Endothelial cell of umbilical vein (primary cell): ENCODE data around the gene SETBP1.

Experiments used
- EZH2 ChIP-seq: IDR thresholded peaks from 2 replicates; pipeline ENCODE4 v1.6.1; 2012; ENCODE audit warnings: borderline replicate concordance, low read depth, mild to moderate bottlenecking, moderate library complexity, low read length, inconsistent platforms; ENCODE audit not compliant: severe bottlenecking
- FOS ChIP-seq: IDR thresholded peaks from 2 replicates; pipeline ENCODE4 v1.6.1; 2011; ENCODE audit warnings: mild to moderate bottlenecking, low read length, moderate library complexity, borderline replicate concordance; ENCODE audit not compliant: insufficient read depth
- JUN ChIP-seq: IDR thresholded peaks from 2 replicates; pipeline ENCODE4 v1.6.1; 2011; ENCODE audit warnings: borderline replicate concordance, low read depth; ENCODE audit not compliant: insufficient read length, insufficient read depth
- MYC ChIP-seq: IDR thresholded peaks from one replicate; pipeline ENCODE4 v1.6.1; 2011; ENCODE audit warnings: mild to moderate bottlenecking, low read depth, low read length
- POLR2A ChIP-seq: IDR thresholded peaks from 2 replicates; pipeline ENCODE4 v1.6.1; 2012; ENCODE audit warnings: low read depth, mild to moderate bottlenecking, control low read depth, low read length
- POLR2AphosphoS5 ChIP-seq: IDR thresholded peaks from 2 replicates; pipeline ENCODE4 v1.6.1; 2012; ENCODE audit warnings: low read depth, mild to moderate bottlenecking, control low read depth, low read length, moderate library complexity; ENCODE audit not compliant: insufficient read depth
- TF ChIP-seq, protein P1 (sequence below), 2 donors: IDR thresholded peaks; 1 replicate in 1 of 2; 2 replicates in 1 of 2; pipeline ENCODE4 v1.5.1; 2011; ENCODE audit warnings: low read length in 2 of 2, mild to moderate bottlenecking in 2 of 2, moderate library complexity in 2 of 2, control low read depth in 1 of 2, inconsistent platforms in 1 of 2, low read depth in 1 of 2; ENCODE audit not compliant: insufficient read depth in 1 of 2; ENCODE audit errors: extremely low read depth in 1 of 2
- TF ChIP-seq, protein P2 (sequence below): IDR thresholded peaks from 2 replicates; pipeline ENCODE4 v1.6.1; 2011; ENCODE audit not compliant: insufficient read depth, insufficient read length

DNA sequence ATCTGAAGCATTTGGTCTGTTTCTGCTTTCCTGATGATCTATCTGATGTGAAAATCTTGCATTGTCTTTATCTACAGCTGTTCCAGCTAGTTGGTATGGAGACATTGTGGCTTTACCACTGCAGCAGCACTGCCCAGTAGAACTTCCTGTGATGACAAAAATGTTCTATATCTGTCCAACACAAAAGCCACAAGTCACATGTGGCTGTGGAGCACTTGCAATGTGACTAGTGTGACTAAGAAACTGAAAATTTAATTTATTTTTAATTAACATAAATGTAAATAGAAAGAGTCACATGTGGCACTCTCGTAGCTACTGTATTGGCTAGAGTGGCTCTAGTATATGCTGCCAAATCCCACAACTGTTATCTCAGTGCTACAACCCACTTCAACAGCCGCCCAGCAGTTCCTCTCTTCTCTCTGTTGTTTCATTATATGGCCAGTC is 425.7 kb downstream of the SETBP1 start:
- TF ChIP-seq, protein P1, sequence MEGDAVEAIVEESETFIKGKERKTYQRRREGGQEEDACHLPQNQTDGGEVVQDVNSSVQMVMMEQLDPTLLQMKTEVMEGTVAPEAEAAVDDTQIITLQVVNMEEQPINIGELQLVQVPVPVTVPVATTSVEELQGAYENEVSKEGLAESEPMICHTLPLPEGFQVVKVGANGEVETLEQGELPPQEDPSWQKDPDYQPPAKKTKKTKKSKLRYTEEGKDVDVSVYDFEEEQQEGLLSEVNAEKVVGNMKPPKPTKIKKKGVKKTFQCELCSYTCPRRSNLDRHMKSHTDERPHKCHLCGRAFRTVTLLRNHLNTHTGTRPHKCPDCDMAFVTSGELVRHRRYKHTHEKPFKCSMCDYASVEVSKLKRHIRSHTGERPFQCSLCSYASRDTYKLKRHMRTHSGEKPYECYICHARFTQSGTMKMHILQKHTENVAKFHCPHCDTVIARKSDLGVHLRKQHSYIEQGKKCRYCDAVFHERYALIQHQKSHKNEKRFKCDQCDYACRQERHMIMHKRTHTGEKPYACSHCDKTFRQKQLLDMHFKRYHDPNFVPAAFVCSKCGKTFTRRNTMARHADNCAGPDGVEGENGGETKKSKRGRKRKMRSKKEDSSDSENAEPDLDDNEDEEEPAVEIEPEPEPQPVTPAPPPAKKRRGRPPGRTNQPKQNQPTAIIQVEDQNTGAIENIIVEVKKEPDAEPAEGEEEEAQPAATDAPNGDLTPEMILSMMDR (IDR thresholded peaks at IDR 0.05; ENCODE audit: extremely low read depth in 1 of 2, insufficient read depth in 1 of 2, low read depth in 1 of 2, low read length in 2 of 2): no peak
- TF ChIP-seq EZH2: no peak
- no peak for TF ChIP-seq POLR2A
- TF ChIP-seq POLR2AphosphoS5: no peak
- TF ChIP-seq MYC: no peak
- TF ChIP-seq, protein P2, sequence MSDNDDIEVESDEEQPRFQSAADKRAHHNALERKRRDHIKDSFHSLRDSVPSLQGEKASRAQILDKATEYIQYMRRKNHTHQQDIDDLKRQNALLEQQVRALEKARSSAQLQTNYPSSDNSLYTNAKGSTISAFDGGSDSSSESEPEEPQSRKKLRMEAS: no peak
- TF ChIP-seq FOS: no peak
- no peak for TF ChIP-seq JUN
